ENCODE data around the gene ME2. TPM values are rescaled to one million over a fixed set of nuclear protein-coding genes. Genes with fewer than 3 reads are reported as not detected.

Gene ME2
- total RNA-seq = 19.2 and 24.1 TPM in 2 replicates

DNA sequence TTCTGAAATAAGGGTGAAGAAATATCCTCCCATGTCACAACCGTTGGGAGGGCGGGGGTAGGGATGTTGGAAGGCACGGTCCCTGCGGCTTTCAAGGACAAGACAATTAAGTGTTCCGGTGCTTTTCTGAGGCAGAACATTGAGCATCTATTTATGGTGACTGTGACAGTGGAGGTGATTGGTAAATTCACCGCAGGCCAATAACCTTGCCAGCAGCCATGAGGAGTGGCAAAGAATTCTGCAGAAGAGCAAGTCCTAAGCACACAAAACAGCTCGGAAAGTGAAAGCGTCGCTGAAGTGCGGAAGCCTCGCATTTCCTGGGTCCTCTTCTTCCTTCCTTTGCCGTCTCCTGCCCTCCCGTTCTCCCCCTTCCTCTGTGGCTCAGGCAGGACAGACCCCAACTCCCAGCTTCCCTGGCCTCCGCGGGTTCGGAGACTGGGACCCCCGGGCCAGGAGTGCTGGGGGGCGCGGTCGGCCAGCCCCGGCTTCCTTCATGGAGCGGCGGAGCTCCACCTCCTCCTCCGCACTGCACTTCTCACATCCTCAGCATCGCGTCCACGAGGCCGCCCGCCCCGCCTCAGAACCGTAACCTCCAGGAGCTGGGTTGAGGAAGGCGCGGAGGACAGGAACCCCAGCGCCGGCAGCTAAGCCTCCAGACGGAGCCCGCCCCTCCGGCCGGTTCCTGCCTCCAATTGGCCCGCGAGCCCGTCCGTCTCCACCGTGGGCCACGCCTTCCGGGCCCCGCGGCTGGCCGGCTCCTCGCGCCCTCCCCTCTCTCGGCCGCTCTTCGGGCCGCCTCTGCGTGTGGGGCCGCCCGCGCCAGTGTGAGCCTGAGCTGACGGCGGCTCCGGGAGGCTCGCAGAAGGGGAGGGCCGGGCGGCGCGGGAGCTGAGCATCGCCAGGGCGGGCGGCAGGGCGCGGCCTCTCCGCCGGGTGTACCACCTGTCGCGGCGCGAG is at the start of gene ME2:
Gene ME2 (plus strand): TSS at position 774 of the 957 bp plus-strand sequence. CDS start 16,703 bp downstream, outside the sequence.

DNA sequence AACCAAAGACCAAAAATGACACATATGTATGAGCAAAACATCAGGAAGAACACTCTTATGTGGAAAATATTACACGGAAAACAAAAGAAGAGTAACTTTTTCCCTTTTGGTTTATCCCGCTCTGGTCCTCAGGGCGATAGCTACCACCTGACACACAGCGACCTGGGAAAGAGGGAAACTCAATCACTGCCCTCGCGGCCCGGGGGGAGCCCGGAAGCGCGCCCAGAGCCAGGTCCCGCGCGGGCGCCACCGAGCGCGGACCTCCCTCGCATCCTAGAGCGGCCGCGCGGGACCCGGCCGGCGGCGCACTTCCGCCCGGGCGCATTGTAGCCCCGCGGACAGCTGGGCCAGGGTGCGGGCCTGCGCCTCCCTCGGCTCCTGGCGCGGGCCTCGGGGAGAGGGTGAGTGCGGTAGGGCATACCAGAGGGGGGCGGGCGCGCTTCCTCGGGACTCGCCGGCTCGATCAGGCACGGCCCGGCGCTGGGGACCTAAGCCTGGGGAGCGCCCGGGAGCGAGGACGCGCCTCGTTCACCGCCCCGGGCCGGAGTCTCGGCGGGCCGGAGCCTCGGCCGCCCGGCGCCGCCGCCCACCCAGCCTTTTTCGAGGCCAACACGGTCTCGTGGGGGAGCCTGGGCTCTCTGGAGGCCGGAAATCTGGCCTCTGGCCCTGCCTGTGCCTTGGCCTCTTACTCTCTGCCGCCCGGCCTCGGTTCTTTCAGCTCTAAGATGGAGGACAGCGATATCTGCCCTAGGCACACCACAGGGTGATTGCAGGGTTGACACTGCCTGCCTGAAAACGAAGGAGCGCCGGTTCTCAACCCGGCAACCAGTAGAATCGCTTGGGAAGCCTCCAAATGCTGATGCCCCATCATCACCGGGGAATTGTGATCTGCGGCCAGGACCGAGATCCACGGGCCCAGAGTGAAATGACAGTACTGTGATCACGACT is 89.1 kb downstream of the ME2 start, which contains the start of gene ELAC1:
Gene ELAC1 (plus strand): TSS at position 327 of the 948 bp plus-strand sequence. CDS start 6,365 bp downstream, outside the sequence.

Other genes with a start within 250 kb of the ME2 start
- 0.09 and 0.32 TPM in 2 replicates for gene MRO, start 59.1 kb upstream of the ME2 start, total RNA-seq
- 4.5 and 5.8 TPM in 2 replicates for gene ELAC1, start 88.9 kb downstream of the ME2 start, total RNA-seq
- 38.5 and 81.5 TPM in 2 replicates for gene SMAD4, start 151.1 kb downstream of the ME2 start, total RNA-seq

Measured in bronchial smooth muscle cell (primary cell).